ENCODE results near the gene OLFM3. TPM values are rescaled to one million over a fixed set of nuclear protein-coding genes. Genes with fewer than 3 reads are reported as not detected.

Gene OLFM3
- total and polyA plus RNA-seq, 10 of the 15 experiments (the other 5 are each of a cell fraction or from before 2014, with no cell fraction given): 0.09 to 0.33 TPM; not detected in 8

DNA sequence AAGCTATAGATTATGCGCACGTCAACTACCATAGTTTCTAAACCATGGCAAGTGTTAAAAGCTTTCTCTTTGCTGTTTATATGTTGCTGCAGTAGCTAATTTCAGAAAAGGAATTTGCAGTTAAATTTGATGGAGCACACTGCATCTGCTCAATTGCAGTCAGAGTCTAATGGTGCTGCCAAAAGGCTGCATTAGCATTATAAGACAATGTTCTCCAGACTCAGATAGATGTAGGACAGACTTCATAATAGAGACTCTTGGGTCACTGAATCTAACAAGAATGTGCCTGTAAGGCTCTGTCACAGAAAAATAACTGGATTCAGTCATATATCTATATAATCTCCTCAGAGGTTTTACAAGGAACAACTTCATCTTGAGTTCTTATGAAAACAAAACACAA is 198.3 kb downstream of the OLFM3 start:
- Histone ChIP-seq H2AFZ (ENCODE audit: control insufficient read depth, low read depth, low read length) (no peak overlapping the region), H3K9ac (ENCODE audit: control insufficient read depth, insufficient read depth, low read length) (no peak overlapping the region), H3K27ac (ENCODE audit: control insufficient read depth, insufficient read depth) (no peak overlapping the region), H3K4me3 (no peak overlapping the region), H3K27me3 (replicated peaks in 1 of 2; ENCODE audit: control insufficient read depth in 2 of 2, insufficient read depth in 2 of 2, low read length in 1 of 2) (no peaks in the 10 kb centered on the region; a peak in 1 of 4 replicates), H3K4me1 (ENCODE audit: control insufficient read depth, insufficient read depth, low read length) (no peaks in the 10 kb centered on the region), H3K9me3 (replicated peaks; ENCODE audit: control insufficient read depth, insufficient read depth, low read length) (no peaks in the 10 kb centered on the region), H4K20me1 (ENCODE audit: control insufficient read depth, insufficient read depth) (no peaks in the 10 kb centered on the region), H3K36me3 (ENCODE audit: control insufficient read depth in 2 of 2, insufficient read depth in 2 of 2, low read length in 1 of 2) (no peaks in the 10 kb centered on the region), H3K4me2 (ENCODE audit: control insufficient read depth, insufficient read depth) (no peak overlapping the region), H3K79me2 (ENCODE audit: control insufficient read depth, insufficient read depth, low read length) (no peaks in the 10 kb centered on the region)
- in situ Hi-C loops (cut with MboI) (no loop called here), intact Hi-C loops (cut with micrococcal nuclease; ENCODE audit: unreplicated experiment) (no loop called here)
- CTCF ChIA-PET: no interaction called here
- DNase-seq (ENCODE audit: low read depth, low spot score) (no peak), FAIRE-seq (no peak), ATAC-seq (no peak)
- WGBS (ENCODE audit: insufficient coverage, insufficient replicate concordance, low lambda C conversion rate, missing lambda C conversion rate): 85% methylated on average over 2 of the region's 2 CpGs
- BruUV-seq (replicated peaks): no TSS peak
- no peak for TF ChIP-seq CEBPB (IDR thresholded peaks at IDR 0.05; ENCODE audit: borderline replicate concordance in 1 of 2, low read depth in 2 of 2, low read length in 2 of 2)
- TF ChIP-seq, protein P1, sequence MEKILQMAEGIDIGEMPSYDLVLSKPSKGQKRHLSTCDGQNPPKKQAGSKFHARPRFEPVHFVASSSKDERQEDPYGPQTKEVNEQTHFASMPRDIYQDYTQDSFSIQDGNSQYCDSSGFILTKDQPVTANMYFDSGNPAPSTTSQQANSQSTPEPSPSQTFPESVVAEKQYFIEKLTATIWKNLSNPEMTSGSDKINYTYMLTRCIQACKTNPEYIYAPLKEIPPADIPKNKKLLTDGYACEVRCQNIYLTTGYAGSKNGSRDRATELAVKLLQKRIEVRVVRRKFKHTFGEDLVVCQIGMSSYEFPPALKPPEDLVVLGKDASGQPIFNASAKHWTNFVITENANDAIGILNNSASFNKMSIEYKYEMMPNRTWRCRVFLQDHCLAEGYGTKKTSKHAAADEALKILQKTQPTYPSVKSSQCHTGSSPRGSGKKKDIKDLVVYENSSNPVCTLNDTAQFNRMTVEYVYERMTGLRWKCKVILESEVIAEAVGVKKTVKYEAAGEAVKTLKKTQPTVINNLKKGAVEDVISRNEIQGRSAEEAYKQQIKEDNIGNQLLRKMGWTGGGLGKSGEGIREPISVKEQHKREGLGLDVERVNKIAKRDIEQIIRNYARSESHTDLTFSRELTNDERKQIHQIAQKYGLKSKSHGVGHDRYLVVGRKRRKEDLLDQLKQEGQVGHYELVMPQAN (conservative IDR thresholded peaks at IDR 0.05): no peak
- TF ChIP-seq FOXM1 (IDR thresholded peaks at IDR 0.05; ENCODE audit: low read depth, low read length): no peak
- TF ChIP-seq CHD2 (IDR thresholded peaks at IDR 0.05; ENCODE audit: borderline replicate concordance, low read depth, low read length): no peak
- TF ChIP-seq PAX5 (IDR thresholded peaks at IDR 0.05; ENCODE audit: borderline replicate concordance, low read depth, low read length): no peak
- TF ChIP-seq SMAD5 (IDR thresholded peaks at IDR 0.05; ENCODE audit: low read depth): no peak
- no peak for TF ChIP-seq ATF2 (IDR thresholded peaks at IDR 0.05; ENCODE audit: low read length)
- TF ChIP-seq USF2 (IDR thresholded peaks at IDR 0.05; ENCODE audit: borderline replicate concordance, low read depth, low read length): no peak
- TF ChIP-seq PRDM15 (CRISPR knock-in tag; IDR thresholded peaks at IDR 0.05): no peak
- TF ChIP-seq ZBED1 (IDR thresholded peaks at IDR 0.05; ENCODE audit: borderline replicate concordance): no peak
- no peak for TF ChIP-seq MEF2B (IDR thresholded peaks at IDR 0.05; ENCODE audit: partially characterized antibody, poor library complexity, severe bottlenecking)
- no peak for TF ChIP-seq HDAC6 (IDR thresholded peaks at IDR 0.05; ENCODE audit: unreplicated experiment)
- SMC1A ChIA-PET (ENCODE audit: uncharacterized antibody, unreplicated experiment): no interaction called here
- POLR2A ChIA-PET: no interaction called here
- RAD21 ChIA-PET (ENCODE audit: unreplicated experiment): no interaction called here

All from GM12878 (cell line).